ENCODE measurements around the gene PTMA.

PTMA gene

GRCh38 chr2:231674587-231675338 is 33.6 kb upstream of the PTMA start:
- peak; percentile 28 to 35 for DNase-seq (ENCODE audit: low read depth in 2 of 2, low spot score in 1 of 2)

- no peak for DNase-seq (ENCODE audit: low read depth in 2 of 2, low spot score in 1 of 2)
These were observed 32.1 kb upstream of the PTMA start for GRCh38 chr2:231676243-231676642.

DNA sequence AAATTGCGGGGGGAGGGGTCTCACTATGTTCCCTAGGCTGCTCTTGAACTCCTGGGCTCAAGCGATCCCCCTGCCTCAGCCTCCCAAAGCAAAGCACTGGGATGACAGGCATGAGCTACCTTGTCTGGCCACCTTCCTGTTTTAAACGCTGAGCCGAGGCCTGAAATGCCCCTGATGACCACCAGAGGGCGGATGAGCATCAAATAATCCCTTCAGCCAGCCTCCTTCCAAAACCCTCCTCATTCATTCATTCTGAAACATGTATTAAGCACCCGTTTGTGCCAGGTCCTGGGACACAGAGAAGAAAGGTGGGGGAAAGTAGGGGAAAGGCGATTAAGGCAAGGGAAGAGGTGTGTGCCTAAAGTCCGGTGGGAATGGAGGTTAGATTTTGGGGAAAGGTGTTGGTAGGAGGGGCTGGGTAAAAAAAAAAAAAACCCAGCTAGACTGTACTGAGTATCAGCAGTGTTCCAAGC is 30.7 kb upstream of the PTMA start:
- peak; percentile 67 to 79 for DNase-seq (ENCODE audit: low read depth in 2 of 2, low spot score in 1 of 2)

GRCh38 chr2:231679908-231680284 is 28.4 kb upstream of the PTMA start:
- no peak for DNase-seq (ENCODE audit: low read depth in 2 of 2, low spot score in 1 of 2)

GRCh38 chr2:231680285-231680991 is 27.9 kb upstream of the PTMA start:
- no peak for DNase-seq (ENCODE audit: low read depth in 2 of 2, low spot score in 1 of 2)

DNA sequence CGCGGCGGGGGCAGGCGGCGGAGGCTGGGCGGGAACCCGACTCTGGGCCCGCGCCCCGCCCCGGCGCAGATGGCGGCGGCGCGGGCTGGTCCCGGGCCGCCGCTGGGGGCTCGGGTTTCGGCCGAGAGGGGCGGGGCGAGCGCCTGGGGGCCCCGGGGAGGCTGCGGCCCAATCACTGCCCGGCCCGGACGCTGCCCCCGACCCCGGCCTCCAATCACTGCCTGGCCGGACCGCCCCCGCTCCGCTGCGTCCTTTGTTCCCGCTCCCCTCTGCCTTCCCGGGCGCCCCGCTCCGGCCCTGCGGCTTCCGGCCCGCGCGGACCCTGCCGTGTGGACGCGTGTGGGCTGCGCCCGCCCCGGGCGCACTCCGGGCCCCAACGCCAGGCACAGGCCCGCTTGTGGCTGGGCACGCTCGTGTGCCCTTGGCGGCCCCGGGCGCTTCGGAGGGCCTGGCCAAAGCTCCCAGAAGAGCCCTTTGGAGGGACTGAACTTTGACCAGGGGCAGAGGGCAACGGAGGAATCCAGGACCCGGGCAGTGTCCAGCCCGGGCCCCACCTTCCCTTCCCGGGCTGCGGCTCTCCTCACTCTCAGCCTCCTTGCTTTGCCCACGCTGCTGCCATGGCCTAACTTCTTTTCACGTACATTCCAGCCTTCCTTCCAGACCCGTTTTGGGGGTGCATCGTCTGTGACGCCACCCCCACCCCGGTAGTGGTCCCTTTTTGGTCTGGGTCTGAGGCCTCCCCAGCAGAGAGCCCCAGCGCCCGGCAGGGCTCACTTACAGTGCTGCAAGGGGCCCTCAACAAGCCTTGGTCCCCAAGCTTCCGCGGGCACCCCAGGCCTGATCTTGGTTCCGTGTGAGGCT is 27.1 kb upstream of the PTMA start:
- no peak for DNase-seq (ENCODE audit: low read depth in 2 of 2, low spot score in 1 of 2)

- no peak for DNase-seq (ENCODE audit: low read depth in 2 of 2, low spot score in 1 of 2)
These were observed 25.6 kb upstream of the PTMA start for GRCh38 chr2:231682603-231683291.

DNA sequence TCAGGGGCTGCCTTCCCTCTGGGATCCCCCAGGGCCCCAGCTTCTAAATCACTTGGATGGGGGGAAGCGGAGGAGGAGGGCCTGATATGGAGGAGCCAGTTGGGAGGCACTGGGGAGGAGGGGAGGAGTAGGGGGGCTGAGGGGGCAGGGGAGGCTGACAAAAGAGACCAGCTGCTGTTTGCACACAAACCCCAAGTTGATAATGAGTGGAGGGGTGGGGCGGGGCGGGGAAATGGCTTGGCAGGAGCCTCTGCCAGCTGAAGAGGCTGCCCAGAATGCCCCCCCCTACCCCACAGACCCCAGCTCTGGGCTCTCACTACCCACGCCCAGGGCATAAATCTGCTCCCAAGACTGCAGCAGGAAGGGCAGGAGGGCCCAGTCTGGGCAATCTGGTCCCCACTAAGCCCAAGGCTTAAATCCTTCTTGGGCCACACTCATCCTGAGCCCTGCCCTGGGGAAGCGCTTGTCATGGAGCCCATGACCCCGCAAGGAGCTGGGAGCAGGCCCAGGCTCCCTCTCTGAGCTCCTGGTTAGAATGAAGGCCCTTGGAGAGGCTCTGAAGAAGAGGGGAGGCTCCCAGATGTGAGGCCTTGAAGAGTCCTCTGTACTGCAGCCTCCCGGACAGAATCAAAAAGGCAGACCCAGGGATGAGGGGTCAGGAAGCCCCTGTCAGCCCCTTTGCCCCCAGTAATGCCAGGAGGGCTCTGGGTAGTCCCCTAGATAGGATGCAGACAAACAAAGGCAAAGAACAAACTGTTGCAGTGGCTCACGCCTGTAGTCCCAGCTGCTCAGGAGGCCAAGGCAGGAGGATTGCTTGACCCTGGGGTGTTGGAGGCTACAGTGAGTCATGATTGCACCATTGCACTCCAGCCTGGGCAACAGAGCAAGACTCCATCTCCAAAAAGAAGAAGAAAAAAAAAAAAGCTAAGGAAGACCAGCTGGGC is 24.8 kb upstream of the PTMA start:
- DNase-seq (ENCODE audit: low read depth in 2 of 2, low spot score in 1 of 2) = no peak

DNA sequence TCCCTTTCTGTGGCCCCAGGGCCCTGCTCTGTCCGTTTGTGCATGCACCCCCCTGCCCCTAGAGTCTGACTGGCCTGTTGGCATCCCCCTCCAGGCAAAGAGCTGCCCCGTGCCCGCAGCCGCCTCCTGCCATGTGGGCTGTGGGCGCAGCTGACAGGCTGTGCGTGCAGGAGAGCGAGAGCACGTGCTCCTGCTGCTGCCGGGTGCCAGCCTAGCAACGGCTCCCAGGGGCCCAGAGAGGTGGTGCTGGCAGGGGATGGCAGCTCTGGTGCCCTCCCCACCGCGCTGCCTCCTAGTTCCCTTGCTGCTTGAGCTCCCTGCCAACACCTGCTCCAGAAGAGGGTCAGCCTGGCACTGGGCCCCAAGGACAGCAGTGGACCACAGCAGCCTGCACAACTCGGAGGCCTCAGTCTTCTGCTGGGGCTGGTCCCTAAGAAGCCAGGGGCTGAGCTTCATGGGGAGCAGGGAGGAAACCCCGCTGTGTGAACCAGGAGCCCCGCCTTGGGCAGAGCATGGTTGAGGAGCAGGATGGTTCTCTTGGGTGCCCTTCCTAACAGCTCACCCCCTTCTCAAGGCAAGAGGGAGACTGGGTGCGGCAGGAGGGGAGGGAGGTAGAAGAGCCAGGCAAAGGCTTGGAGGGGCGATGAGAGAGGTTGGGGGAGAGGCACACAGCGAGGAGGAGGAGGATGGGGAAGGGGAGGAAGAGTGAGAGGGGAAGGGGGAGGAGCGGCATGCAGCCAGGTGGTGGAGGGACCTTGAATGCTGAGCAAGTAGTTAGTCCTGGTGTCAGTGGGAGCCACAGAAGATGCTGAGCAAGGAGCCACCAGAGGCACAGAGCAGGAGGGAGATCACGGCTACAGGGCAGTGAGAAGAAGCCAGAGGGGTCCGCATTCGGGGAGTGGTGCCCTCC is 23.8 kb upstream of the PTMA start:
- DNase-seq (ENCODE audit: low read depth in 2 of 2, low spot score in 1 of 2) = no peak

GRCh38 chr2:231685349-231686191 is 22.8 kb upstream of the PTMA start:
- DNase-seq (ENCODE audit: low read depth in 2 of 2, low spot score in 1 of 2) = no peak

DNA sequence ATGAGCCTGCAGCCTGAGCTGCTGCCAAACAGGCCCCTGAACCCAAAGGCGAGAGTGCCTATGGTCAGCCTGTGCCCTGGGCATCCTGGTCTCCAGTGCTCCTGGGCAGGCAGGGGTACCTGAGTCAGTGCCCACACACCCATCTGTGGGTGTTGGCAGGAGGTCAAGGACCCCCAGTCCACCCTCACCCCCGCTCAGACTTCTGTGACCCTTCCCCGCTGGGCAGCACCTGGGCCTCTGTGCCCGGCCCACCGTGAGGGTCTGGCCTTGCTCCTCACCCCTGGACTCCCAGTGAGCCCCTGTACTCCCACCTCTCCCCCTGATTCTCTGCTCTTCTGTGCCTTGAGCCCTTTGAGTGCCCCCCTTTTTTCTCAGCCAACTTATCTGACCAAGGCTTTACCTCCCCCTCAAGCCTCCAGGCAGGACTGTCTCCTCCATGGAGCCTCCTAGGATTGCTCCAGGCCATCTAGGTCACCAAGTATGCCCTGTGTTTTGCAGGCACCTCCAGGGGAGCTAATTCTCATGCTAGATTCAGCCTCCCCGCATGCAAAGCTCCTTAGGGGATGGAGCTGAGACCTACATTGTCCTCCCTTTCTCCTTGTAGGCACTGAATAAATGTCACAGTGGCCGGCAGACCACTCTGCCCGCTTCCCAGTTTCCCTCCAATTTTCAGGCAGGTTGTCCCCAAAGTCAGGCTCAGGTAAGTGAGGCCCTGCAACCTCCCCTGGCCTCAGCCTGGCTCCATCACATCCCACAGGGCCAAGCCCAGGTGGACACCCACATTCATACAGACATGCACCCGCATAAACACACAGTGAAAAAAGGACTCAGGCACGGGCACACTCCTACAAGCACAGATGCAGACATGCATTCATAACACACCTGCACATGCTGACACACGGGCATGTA is 21.9 kb upstream of the PTMA start:
- DNase-seq (ENCODE audit: low read depth in 2 of 2, low spot score in 1 of 2) = no peak

GRCh38 chr2:231687133-231687852 is 21.0 kb upstream of the PTMA start:
- DNase-seq (ENCODE audit: low read depth in 2 of 2, low spot score in 1 of 2) = peak; percentile 38 to 40

DNA sequence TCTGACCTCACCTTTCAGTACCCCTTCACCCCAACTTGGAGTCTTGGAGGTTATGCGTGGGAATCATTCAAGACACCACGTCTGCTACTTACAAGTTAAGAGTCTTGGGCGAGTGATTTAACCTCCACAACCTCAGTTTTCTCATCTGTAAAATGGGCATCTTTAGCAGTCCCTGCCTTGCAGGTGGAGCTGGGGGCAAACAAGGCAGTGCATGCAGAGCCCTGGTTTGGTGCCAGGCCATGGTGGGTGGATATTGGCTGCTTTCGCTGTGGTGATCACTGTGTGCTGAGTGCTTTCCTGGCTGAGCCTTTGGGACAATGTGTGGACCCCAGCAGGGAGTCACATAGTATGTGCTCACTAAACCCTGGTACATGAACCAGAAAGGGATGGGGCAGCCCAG is 20.4 kb upstream of the PTMA start:
- DNase-seq (ENCODE audit: low read depth in 2 of 2, low spot score in 1 of 2) = no peak

GRCh38 chr2:231688719-231689118 is 19.6 kb upstream of the PTMA start:
- no peak for DNase-seq (ENCODE audit: low read depth in 2 of 2, low spot score in 1 of 2)

DNA sequence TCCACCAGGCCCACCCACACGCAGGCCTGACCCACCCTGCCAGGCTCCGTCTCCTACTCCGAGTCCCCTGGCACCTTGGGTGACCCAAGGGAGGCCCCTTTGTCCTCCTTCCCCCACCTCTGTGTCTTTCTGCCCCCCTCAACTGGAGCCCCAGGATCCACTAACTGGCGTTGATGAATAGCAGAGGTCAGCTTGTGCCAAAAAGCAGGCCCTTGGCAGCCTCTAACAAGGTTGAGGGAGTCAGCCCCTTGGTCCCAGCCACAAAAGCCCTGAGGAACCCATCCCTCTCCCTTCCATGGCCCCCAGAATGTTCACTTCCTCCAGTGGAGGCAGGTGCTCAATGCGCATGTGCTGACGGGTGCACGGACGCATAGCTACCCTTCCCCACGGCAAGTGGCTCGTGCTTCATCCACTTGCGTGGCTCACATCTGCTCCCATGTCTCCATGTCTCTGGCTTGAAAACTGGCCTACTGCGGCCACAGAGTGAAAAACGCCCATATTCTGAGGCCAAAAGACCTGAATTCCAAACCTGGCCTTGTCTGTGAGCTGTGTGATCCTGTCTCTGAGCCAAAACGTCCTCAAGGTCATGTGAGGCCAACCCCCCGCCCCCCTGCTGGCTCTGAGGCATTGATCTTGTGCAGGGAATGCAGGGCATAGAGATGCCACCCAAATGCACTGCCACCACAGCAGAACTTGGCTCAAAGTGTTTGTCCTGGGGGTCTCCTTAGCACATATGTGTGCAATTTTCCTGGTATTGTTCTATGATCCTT is 19.0 kb upstream of the PTMA start:
- no peak for DNase-seq (ENCODE audit: low read depth in 2 of 2, low spot score in 1 of 2)
